Middle frontal gyrus (tissue), 1 donor: ENCODE measurements around the gene WDR86.

Experiments used
- DNase-seq: peaks from one replicate; pipeline ENCODE4 v3.0.0-alpha.2; 2015; ENCODE audit warnings: low spot score; ENCODE audit errors: extremely low spot score

WDR86 gene

GRCh38 chr7:151428378-151429236 lies 18.8 kb upstream of the WDR86 start:
- DNase-seq: no peak

DNA sequence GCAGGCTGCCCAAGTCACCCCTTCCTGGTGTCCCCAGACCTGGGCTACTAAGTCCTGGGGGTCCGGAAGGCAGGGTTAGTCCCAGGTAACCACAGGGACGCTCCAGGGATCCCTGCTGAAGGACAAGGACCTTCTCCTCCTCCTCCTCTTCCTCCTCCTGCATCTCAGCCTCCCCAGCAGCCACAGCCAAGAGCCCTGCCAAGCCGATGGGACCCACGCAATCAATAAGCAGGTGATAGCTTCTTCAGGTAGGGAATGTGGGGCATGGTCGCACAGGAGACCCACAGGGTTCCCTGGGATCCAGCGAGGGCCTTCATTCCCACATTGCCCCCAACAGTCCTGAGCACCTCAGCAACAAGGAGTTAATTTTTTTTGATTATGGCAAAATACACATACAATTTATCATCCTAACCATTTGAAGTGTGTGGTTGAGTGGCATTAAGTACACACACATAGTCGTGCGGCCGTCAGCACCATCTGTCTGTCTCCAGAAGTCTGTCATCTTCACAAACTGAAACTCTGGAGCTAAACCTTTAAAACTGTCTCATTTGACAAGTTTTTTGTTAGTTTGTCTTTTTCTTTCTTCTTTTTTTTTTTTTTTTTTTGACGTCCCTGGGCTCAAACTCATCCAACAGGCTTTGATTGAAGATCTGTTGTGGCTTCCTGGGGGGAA lies 18.0 kb upstream of the WDR86 start:
- no peak for DNase-seq

DNA sequence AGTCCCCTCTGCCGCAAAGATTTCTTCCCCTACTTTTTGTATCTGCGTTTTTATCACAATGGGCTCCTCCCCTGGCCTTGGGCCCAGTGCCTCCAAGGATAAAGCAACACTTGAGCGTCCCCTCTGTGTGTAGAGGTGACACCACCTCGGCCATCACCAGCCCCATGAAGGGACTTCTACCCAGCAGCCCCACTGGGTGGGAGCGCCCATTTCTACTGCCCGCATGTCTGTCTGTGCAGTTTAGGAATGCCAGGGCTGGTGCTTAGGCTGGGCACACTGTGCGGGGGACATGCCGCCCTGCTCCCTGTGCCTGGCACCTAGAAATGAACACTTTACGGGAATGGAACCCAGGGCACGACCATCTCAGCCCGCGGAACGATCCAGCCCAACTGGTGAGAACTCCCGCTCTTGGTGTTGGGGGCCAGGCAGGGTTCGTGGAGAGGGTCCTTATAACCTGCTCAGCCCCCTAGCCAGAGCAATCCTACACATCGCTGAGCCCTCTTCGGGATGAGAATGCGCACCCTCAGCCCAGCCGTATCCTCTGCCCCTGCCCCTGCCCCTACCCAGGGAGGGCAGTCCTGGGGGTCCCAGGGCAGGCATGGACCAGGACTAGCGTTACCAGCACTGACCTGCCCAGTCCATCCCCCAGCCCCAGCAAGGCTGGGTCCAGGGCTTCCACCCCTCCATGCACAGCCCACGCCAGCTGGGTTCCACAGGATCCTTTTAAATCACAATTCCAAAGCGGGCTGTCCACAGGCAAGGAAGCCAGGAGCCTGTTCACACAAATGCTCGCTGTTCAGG lies 17.3 kb upstream of the WDR86 start:
- no peak for DNase-seq

DNA sequence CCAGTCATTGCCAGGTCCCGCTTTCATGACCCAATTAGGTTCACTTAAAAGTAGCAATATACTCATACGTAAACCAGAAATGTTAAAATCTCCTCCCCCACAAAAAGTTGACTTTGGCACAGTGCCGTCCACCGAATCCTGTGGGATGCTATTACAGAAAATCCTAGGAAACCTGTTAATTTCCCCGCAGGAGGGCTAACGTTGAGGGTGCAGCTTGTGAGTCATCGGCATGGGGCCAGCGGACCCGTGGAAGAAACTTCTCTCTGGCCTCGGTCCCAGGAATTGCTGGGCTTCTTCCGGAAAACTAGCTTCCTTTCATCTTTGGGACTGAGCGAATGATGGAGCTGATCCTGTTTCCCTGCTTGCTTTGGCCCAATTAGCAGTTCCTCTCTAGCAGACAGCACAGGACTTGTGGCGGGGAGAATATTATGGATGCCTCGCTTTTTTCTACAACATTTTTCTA lies 16.6 kb upstream of the WDR86 start:
- DNase-seq: no peak

DNA sequence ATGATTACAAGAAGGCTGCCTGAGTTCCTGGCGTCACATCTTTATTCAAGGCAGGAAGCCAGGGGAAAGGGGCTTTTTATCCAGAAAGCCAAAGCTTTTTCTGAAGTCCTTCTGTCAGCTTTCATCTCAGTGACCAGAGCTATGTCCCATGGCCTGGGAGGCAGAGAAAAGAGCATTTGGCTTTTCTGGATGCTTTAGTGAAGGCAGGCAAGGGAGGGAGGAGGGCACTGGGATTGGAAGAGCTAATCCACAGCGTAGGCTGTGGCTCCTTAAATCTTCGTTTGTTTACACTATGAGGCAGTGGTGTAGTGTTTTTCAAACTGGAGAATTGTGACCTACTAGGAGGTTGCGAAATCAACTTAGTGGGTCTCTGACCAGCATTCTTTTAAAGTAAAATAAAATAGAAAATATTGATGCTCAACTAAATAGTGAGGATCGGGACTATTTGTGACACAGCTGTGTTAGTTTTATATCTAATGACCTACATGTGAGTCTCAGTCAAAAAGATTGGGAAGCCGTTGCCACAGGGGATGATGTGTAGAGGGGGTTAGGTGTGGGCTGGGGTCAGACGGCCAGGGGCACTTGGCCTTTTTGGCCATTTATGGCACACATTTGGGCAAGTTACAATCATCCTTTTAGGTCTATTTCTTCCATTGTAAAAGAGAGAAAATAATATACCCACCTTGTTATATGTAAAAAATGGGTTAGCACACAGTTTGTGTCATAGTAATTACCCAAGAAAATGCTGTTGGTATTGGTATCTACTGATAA lies 16.0 kb upstream of the WDR86 start:
- DNase-seq: no peak

DNA sequence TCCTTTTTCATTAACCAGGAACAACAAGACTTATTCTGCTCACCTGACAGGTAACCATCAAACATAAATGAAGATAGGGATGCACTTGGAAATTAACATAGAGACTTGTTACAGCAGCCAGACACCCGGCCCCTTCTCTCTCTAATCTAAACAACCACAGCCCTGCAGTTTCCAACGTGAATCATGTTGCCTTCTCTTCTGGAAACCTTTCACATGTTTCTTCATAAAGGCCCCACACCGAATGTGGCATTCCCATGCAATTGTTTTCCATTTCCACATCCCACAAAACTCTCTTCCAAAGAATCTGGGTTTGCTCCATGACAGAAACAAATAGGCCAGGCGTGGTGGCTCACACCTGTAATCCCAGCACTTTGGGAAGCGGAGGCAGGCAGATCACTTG lies 15.0 kb upstream of the WDR86 start:
- no peak for DNase-seq

DNA sequence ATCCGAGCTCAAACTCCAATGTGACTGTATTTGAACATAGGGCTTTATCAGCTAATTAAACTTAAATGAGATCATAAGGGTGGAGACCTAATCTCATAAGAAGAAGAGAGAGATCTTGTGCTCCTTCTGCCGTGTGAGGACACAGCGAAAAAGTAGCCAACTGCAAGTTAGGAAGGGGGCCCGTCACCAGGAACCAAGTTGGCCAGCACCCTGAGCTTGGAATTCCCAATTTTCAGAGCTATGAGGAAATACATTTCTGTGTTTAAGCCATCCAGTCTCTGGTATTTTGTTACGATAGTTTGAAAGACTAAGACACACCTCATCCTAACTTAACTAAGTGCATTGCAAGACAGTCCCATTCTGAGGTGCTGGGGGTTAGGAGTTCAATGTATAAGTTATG lies 14.1 kb upstream of the WDR86 start:
- no peak for DNase-seq

DNA sequence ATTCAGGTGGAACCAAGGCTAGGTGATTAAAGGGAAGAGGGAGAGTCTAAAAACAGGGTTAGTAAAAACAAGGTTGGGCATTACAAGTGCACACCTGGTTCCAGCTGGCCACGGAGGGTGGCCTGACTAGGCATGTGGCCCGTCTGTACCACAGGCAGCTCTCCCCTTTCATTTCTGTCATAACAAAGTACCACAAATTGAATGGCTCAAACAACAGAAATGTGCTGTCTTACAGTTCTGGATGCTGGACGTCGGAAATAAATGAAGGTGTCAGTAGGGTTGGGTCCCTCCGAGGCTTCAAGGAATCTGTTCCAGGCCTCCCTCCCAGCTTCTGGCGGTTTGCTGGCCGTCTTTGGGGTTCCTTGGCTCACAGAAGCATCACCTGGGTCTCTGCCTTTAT lies 13.4 kb upstream of the WDR86 start:
- DNase-seq: no peak

GRCh38 chr7:151422212-151422611 lies 12.4 kb upstream of the WDR86 start:
- no peak for DNase-seq

DNA sequence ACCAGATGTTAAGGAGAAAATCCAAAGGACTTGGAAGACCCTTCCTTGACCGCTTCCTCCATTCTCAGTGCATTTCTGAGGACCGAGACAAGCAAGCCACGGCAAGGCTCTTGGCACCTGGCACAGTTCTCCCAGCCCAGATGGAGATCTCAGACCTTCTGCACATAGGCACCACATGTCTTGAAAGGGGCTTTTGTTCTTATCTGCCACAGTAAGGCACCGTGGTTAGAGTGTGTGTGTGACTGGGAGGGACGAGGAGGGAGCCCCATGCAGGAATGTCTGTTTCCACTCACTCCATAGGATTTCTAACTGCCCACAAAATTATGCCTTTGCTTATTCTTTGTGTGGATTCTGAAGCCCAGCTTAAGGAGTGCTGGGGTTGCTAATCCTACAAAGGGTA lies 10.3 kb upstream of the WDR86 start:
- no peak for DNase-seq

DNA sequence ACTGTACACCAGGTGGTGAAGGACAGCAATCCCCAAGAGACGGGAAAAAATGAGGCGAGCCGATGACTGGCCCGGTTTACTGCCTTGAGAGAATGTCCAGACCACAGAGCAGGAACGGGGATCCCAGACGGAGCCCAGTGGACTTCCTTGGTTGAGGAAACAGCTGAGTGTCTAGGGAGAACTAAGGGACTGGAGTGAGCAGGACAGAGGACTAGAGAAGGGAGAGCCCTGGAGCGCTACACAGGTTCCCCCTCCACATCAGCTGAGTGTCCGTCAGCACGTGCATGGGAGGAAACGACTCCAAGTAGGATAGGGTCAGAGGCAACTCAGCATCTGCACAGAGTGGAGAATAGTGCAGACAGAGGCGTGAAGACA lies 7.1 kb upstream of the WDR86 start:
- DNase-seq: no peak

DNA sequence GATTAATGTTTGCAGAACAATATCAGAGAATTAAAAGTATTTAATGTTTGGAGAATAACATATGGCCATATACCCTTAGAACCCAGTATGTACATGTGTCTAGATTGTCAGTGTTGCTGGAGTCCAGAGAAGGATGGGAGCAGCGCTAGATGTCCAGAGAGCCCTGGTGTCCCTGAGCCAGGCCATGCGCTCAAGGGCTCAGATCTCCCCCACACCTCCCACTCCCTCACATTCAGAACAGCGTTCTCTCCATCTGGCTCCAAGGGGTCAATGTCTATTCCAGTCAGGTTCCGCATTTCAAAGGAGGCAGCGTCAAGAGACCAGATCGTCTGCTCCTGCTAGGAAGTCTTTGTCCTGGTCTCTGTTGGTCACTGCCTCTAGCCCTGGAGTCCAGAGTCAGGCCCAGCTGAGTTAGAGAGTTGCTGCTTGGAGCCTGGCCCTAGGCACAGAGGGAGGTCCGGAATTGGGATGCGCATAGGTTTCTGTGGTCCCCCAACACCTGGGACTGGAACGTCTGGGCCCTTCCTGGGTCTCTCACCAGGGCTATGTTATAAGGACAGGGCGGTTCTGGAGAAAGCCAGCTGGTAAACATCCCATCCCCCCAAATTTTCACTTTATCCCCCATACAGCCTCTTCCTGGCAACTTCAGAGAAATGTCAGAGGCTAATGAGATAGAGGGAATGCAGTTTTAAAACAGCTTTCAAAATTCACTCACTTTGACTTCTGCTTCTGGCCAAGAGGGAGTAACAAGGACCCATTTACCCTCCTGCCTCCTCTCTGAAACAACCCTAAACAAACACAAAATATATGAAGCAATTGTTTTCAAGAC lies 6.5 kb upstream of the WDR86 start:
- no peak for DNase-seq

- no peak for DNase-seq
Observed at GRCh38 chr7:151415375-151416105, 5.7 kb upstream of the WDR86 start.

DNA sequence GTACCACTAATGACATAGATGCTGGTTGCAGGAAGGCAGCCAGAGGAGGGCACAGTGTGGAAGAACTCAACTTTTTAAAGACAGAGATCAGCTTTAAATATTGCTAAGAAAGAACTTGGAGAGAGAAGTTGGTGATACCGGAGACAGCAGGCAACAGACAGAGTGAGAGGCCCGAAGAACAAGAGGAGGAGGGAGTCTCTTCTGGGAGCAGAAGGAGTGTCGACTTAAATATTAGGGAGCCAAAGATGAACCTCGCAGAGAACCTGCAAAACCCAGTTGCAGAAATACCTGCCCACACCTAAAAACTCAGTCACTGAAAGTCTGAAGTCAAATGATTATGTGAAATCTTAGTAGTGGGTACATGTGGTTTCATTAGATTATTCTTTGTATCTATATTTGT lies 3.4 kb upstream of the WDR86 start:
- no peak for DNase-seq

GRCh38 chr7:151412318-151412717 lies 2.5 kb upstream of the WDR86 start:
- no peak for DNase-seq

DNA sequence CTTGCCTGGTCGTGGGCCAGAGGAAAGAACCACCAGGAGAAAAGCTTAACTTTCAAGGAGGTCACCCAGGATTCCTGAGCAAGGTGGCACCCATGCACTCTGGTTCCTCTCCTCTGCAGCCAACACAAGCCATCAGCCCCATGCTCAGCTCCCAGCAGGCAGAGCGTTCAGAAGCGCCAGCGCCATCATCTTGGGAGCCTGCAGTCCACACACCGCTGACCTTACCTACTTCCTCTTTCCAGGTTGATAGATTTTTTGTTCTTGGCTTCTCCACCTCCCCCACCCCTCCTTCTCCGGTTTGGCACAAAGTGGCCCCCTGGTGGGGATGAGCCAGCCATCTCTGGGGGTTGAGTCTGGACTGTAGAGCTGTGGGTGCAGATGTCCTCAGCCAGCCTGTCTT lies 1.7 kb upstream of the WDR86 start:
- DNase-seq: no peak

GRCh38 chr7:151410405-151411390 lies 860 bp upstream of the WDR86 start:
- DNase-seq: no peak

DNA sequence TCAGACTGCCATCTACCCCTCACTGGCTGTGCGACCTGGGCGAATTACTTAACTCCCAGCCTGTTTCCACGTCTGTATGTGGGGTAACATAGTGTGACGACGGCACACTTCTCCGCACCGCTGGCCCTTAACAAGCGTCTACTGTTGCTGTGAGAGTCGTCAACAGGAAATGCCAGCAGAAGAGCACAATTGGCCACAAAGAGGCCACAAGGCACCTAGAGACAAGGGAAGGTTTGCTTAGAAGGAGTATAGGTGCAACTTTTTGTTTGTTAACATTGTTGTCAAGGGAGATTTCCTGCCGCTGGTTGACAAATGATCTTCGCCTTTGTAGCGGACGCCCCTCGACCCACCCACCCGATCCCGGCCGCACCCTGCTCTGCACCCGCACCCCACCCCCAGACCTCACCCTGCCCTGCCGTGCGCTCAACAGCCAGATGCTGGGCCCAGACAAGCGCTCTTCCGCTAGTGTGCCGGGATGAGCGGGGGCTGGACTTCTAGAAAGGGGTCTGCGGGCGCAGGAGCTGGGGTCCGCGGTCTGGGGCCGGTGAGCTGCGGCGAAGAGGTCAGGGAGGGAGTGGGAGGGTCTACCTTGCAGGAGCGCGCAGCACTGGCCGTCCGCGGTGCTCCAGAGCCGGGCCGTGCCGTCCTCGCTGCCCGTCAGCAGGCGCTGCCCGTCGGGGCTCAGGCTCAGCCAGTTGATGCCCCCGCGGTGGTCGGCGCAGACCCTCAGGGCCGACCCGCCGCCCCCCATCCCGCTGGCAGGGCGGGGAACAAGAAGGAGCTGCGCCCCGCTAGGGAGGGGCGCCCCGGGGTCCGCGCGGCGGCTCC lies 785 bp downstream of the WDR86 start:
- DNase-seq: no peak
